GM23338 (cell line): ENCODE measurements around the gene ISCU. TPM values are rescaled to one million over a fixed set of nuclear protein-coding genes. Genes with fewer than 3 reads are reported as not detected.
"Not testable (repeated sequence)": the region's sequence is repeated elsewhere in the genome, so short reads cannot be mapped to it uniquely, and the experiment has no call there.

Source experiments
- ATAC-seq: fragments of 200-7000 bp; cut with Tn5 transposase; 3 replicates; pipeline ENCODE4 v1.9.1; 2020
- DNase-seq: peaks from one replicate; pipeline ENCODE4 v3.0.0-alpha.2; 2015; ENCODE audit warnings: low spot score
- H2AFZ ChIP-seq: fragments of 200-600 bp; sonication (generic); 2 replicates; pipeline ENCODE4 v1.8.0; 2016; ENCODE audit warnings: antibody characterized with exemption, mild to moderate bottlenecking, moderate library complexity
- H3F3A ChIP-seq: fragments of 200-600 bp; sonication (generic); replicated peaks from 2 replicates; pipeline ENCODE4 v1.8.0; 2017; ENCODE audit warnings: antibody characterized with exemption, mixed run types, low read depth
- H3K27ac ChIP-seq: fragments of 200-600 bp; sonication (generic); 2 replicates; pipeline ENCODE4 v1.6.1; 2016; ENCODE audit warnings: low read depth
- H3K27me3 ChIP-seq: fragments of 200-600 bp; sonication (generic); 2 replicates; pipeline ENCODE4 v1.8.0; 2016; ENCODE audit warnings: mild to moderate bottlenecking, mixed run types, moderate library complexity; ENCODE audit not compliant: insufficient read depth
- H3K36me3 ChIP-seq: fragments of 200-600 bp; sonication (generic); 2 replicates; pipeline ENCODE4 v1.8.0; 2016; ENCODE audit warnings: mild to moderate bottlenecking; ENCODE audit not compliant: insufficient read depth
- H3K4me1 ChIP-seq: fragments of 200-600 bp; sonication (generic); 2 replicates; pipeline ENCODE4 v1.8.0; 2016; ENCODE audit warnings: mild to moderate bottlenecking, moderate library complexity; ENCODE audit not compliant: insufficient read depth
- H3K4me2 ChIP-seq: fragments of 200-600 bp; sonication (generic); 2 replicates; pipeline ENCODE4 v1.7.1; 2017; ENCODE audit warnings: mixed run types
- H3K4me3 ChIP-seq: fragments of 200-600 bp; sonication (generic); 2 replicates; pipeline ENCODE4 v1.6.1; 2016; ENCODE audit warnings: mixed run types
- H3K79me2 ChIP-seq: fragments of 200-600 bp; sonication (generic); replicated peaks from 2 replicates; pipeline ENCODE4 v1.8.0; 2017; ENCODE audit warnings: mild to moderate bottlenecking; ENCODE audit not compliant: insufficient read depth
- H3K9me2 ChIP-seq: fragments of 200-600 bp; sonication (generic); 2 replicates; pipeline ENCODE4 v1.8.0; 2017; ENCODE audit not compliant: insufficient read depth
- H4K20me1 ChIP-seq: fragments of 200-600 bp; sonication (generic); replicated peaks from 2 replicates; pipeline ENCODE4 v1.8.0; 2017; ENCODE audit warnings: mild to moderate bottlenecking; ENCODE audit not compliant: insufficient read depth
- H3K27ac Mint-ChIP-seq: 2 replicates; pipeline ENCODE4 v1.8.0; 2020; ENCODE audit warnings: inconsistent platforms, mild to moderate bottlenecking, moderate library complexity, mixed read lengths
- H3K27me3 Mint-ChIP-seq: 3 replicates; pipeline ENCODE4 v1.8.0; 2022; ENCODE audit warnings: low read depth, mild to moderate bottlenecking, moderate library complexity, mixed read lengths, inconsistent platforms; ENCODE audit not compliant: insufficient read depth, poor library complexity
- H3K36me3 Mint-ChIP-seq: 3 replicates; pipeline ENCODE4 v1.8.0; 2021; ENCODE audit warnings: low read depth, mild to moderate bottlenecking, inconsistent platforms, moderate library complexity, mixed read lengths
- H3K4me1 Mint-ChIP-seq: 3 replicates; pipeline ENCODE4 v1.8.0; 2020; ENCODE audit warnings: mild to moderate bottlenecking, inconsistent platforms, mixed read lengths
- H3K4me3 Mint-ChIP-seq: 3 replicates; pipeline ENCODE4 v1.8.0; 2021; ENCODE audit warnings: moderate library complexity, mild to moderate bottlenecking, inconsistent platforms, mixed read lengths
- H3K9me3 Mint-ChIP-seq: 3 replicates; pipeline ENCODE4 v1.8.0; 2020; ENCODE audit warnings: moderate library complexity, mild to moderate bottlenecking, inconsistent platforms, mixed read lengths
- EZH2phosphoT487 ChIP-seq: fragments of 200-600 bp; sonication (generic); IDR thresholded peaks from one replicate; pipeline ENCODE4 v1.8.1; 2018; ENCODE audit warnings: antibody characterized with exemption; ENCODE audit not compliant: unreplicated experiment
- NANOG ChIP-seq: IDR thresholded peaks from 2 replicates; pipeline ENCODE4 v1.6.1; 2016; ENCODE audit warnings: antibody characterized with exemption, borderline replicate concordance
- POLR2AphosphoS5 ChIP-seq: IDR thresholded peaks from 2 replicates; pipeline ENCODE4 v1.6.1; 2016; ENCODE audit warnings: antibody characterized with exemption, low read depth
- STAT1 ChIP-seq: IDR thresholded peaks from one replicate; pipeline ENCODE4 v1.6.1; 2016; ENCODE audit warnings: antibody characterized with exemption; ENCODE audit not compliant: unreplicated experiment
- ZNF462 ChIP-seq: fragments of 250-450 bp; sonication (Bioruptor Pico); IDR thresholded peaks from 2 replicates; pipeline ENCODE4 v1.5.0; 2020; ENCODE audit warnings: mild to moderate bottlenecking, moderate library complexity
- polyA plus RNA-seq: library from polyadenylated mRNA; unstranded; fragments of >200 nt; fragmentation: Nextera tagmentation; extraction: Ambion mirVana; gene quantifications from 2 replicates; pipeline ENCODE4 v1.2.1, GENCODE V29; 2016
- total RNA-seq: library from RNA; depleted of rRNA; stranded (reverse); fragments of >200 nt; shearing (Covaris generic); gene quantifications from 2 replicates; pipeline ENCODE4 v1.2.3, GENCODE V29; 2014

The ISCU gene
- total and polyA plus RNA-seq, 2 experiments from 2014 or later = 123 to 129 TPM

GRCh38 chr12:108590463-108590862 lies 28.1 kb downstream of the ISCU start:
- not testable (repeated sequence) for H3K27me3 ChIP-seq, H3K4me1 ChIP-seq, H3K27ac ChIP-seq, H3K36me3 ChIP-seq, H3K9me3 Mint-ChIP-seq, H3K27me3 Mint-ChIP-seq, ATAC-seq, H3K4me3 Mint-ChIP-seq, H3K36me3 Mint-ChIP-seq, DNase-seq, H4K20me1 ChIP-seq, H2AFZ ChIP-seq, H3K4me2 ChIP-seq, H3K27ac Mint-ChIP-seq, H3K79me2 ChIP-seq, H3K9me2 ChIP-seq, H3K4me3 ChIP-seq, H3F3A ChIP-seq
- H3K4me1 Mint-ChIP-seq = peaks cover 19% of the 10 kb centered on the region

- DNase-seq = no peak
- Histone ChIP-seq H3K27me3 (no peaks in the 10 kb centered on the region), H4K20me1 (no peaks in the 10 kb centered on the region), H3K4me1 (no peaks in the 10 kb centered on the region; the same call in 1 of the 2 replicates), H3K79me2 (no peaks in the 10 kb centered on the region), H3K36me3 (no peaks in the 10 kb centered on the region), H3K27ac (no peak overlapping the region), H3K4me2 (no peak overlapping the region), H2AFZ (no peak overlapping the region), H3F3A (no peaks in the 10 kb centered on the region), H3K9me2 (no peaks in the 10 kb centered on the region), H3K4me3 (no peak overlapping the region)
- no peak for ATAC-seq
- Mint-ChIP-seq H3K27me3 (peaks cover 5% of the 10 kb centered on the region), H3K36me3 (no peaks in the 10 kb centered on the region), H3K9me3 (no peaks in the 10 kb centered on the region), H3K27ac (no peak overlapping the region), H3K4me3 (no peak overlapping the region), H3K4me1 (peaks cover 19% of the 10 kb centered on the region)
- no peak for TF ChIP-seq EZH2phosphoT487
- TF ChIP-seq NANOG = no peak
- no peak for TF ChIP-seq ZNF462 (CRISPR knock-in tag)
- TF ChIP-seq POLR2AphosphoS5 = no peak
- TF ChIP-seq STAT1 = no peak
Measured at GRCh38 chr12:108591267-108591980, 29.0 kb downstream of the ISCU start.
